Peyer's patch (tissue), 4 donors: ENCODE data around the gene CTU1.

Source experiments
- POLR2A ChIP-seq, 2 donors: fragments of 450-650 bp; IDR thresholded peaks; one replicate each; pipeline ENCODE4 v1.5.1; 2017; ENCODE audit warnings: antibody characterized with exemption in 2 of 2, mild to moderate bottlenecking in 2 of 2, moderate library complexity in 2 of 2
- TF ChIP-seq, protein P1 (sequence below), 6 experiments: fragments of 450-650 bp in 4 of 6; fragments of 200-600 bp in 2 of 6; sonication (generic) in 1 of 6; IDR thresholded peaks; one replicate each; pipeline ENCODE4 v1.5.1; 2017 to 2019; ENCODE audit warnings: antibody characterized with exemption in 6 of 6, mild to moderate bottlenecking in 3 of 6, moderate library complexity in 1 of 6

- TF ChIP-seq, protein P1, sequence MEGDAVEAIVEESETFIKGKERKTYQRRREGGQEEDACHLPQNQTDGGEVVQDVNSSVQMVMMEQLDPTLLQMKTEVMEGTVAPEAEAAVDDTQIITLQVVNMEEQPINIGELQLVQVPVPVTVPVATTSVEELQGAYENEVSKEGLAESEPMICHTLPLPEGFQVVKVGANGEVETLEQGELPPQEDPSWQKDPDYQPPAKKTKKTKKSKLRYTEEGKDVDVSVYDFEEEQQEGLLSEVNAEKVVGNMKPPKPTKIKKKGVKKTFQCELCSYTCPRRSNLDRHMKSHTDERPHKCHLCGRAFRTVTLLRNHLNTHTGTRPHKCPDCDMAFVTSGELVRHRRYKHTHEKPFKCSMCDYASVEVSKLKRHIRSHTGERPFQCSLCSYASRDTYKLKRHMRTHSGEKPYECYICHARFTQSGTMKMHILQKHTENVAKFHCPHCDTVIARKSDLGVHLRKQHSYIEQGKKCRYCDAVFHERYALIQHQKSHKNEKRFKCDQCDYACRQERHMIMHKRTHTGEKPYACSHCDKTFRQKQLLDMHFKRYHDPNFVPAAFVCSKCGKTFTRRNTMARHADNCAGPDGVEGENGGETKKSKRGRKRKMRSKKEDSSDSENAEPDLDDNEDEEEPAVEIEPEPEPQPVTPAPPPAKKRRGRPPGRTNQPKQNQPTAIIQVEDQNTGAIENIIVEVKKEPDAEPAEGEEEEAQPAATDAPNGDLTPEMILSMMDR (IDR thresholded peaks at IDR 0.05) = no peak
- TF ChIP-seq POLR2A (IDR thresholded peaks at IDR 0.05) = no peak
Measured at GRCh38 chr19:51128227-51128626, 20.0 kb upstream of the CTU1 start.
